Common myeloid progenitor, CD34-positive (primary cell): ENCODE measurements around the gene C1orf74.

Source experiments
- CTCF ChIA-PET: fragments of 350-600 bp; sonication (Branson Sonifier 250); formaldehyde crosslinking; loops from one replicate; lab custom pipeline; 2021; ENCODE audit warnings: antibody characterized with exemption; lab: Charles Lee
- POLR2A ChIA-PET: fragments of 350-600 bp; sonication (Branson Sonifier 250); formaldehyde crosslinking; loops from one replicate; lab custom pipeline; 2021; ENCODE audit warnings: antibody characterized with exemption; lab: Charles Lee
- DNase-seq, 3 donors: peaks; one replicate each; pipeline versions ENCODE4 v3.0.0 to v3.0.0-alpha.2; 2013
- H3K27ac ChIP-seq, 2 experiments: 1 replicate in 1 of 2; 2 replicates in 1 of 2; pipeline ENCODE4 v1.7.0; 2013; ENCODE audit warnings: inconsistent platforms in 2 of 2, low read length in 2 of 2, mild to moderate bottlenecking in 2 of 2, low read depth in 1 of 2, moderate library complexity in 1 of 2; ENCODE audit not compliant: severe bottlenecking in 2 of 2, insufficient read depth in 1 of 2, poor library complexity in 1 of 2
- H3K27me3 ChIP-seq, 5 experiments: replicated peaks in 2 of 5; 1 replicate in 3 of 5; 2 replicates in 2 of 5; pipeline versions ENCODE4 v1.6.1 to v1.7.0; 2013; ENCODE audit warnings: low read length in 4 of 5, mild to moderate bottlenecking in 2 of 5, moderate library complexity in 2 of 5, inconsistent platforms in 1 of 5; ENCODE audit not compliant: insufficient read depth in 5 of 5, control insufficient read depth in 4 of 5
- H3K36me3 ChIP-seq, 4 experiments: 1 replicate in 2 of 4; 2 replicates in 2 of 4; pipeline versions ENCODE4 v1.6.1 to v1.7.0; 2013; ENCODE audit warnings: low read length in 3 of 4, control low read depth in 1 of 4, mild to moderate bottlenecking in 1 of 4; ENCODE audit not compliant: control insufficient read depth in 4 of 4, insufficient read depth in 4 of 4
- H3K4me1 ChIP-seq, 4 experiments: 1 replicate in 3 of 4; 2 replicates in 1 of 4; pipeline versions ENCODE4 v1.6.1 to v1.7.1; 2013; ENCODE audit warnings: low read length in 3 of 4, mild to moderate bottlenecking in 3 of 4, control low read depth in 1 of 4, inconsistent platforms in 1 of 4, moderate library complexity in 1 of 4; ENCODE audit not compliant: control insufficient read depth in 4 of 4, insufficient read depth in 4 of 4; ENCODE audit errors: control extremely low read depth in 1 of 4
- H3K4me3 ChIP-seq, 7 experiments: 1 replicate in 4 of 7; 2 replicates in 3 of 7; pipeline versions ENCODE4 v1.5.1 to v1.7.0; 2013; ENCODE audit warnings: mild to moderate bottlenecking in 7 of 7, low read length in 6 of 7, moderate library complexity in 6 of 7, inconsistent platforms in 2 of 7, low read depth in 2 of 7, control low read depth in 1 of 7; ENCODE audit not compliant: insufficient read depth in 4 of 7, control insufficient read depth in 1 of 7; ENCODE audit errors: extremely low read depth in 1 of 7
- H3K9me3 ChIP-seq, 5 experiments: 1 replicate in 4 of 5; 2 replicates in 1 of 5; pipeline versions ENCODE4 v1.6.1 to v1.7.1; 2013; ENCODE audit warnings: low read length in 4 of 5, mild to moderate bottlenecking in 2 of 5, inconsistent platforms in 1 of 5, low read depth in 1 of 5, moderate library complexity in 1 of 5; ENCODE audit not compliant: control insufficient read depth in 4 of 5, insufficient read depth in 2 of 5; ENCODE audit errors: control extremely low read depth in 1 of 5
- WGBS: methylation state at CpG from one replicate; pipeline ENCODE4 v1.1.5; 2013; ENCODE audit not compliant: insufficient coverage; 5-methylcytosine and 5-hydroxymethylcytosine counted together

C1orf74 gene

DNA sequence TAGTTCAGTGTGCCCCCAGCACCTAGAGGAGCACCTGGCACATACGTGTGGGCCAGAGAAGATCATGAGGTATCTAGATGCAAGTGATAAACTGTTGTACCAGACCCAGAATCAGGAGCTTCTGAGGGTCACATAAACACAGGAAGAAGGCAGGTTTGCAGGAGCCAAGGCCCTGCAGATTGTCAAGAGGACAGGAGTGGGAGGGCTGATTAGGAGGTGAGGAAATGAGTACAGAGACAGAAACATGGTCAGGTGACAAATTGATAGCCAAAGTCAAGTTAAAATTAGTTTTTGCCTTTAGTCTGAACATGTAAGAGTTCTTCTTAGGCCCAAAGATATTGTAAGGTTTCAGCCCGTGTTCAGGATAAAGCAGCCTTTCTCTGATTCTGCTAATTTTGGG is 42.5 kb downstream of the C1orf74 start:
- no peak for DNase-seq
- Histone ChIP-seq H3K4me1 (peaks cover 0 to 2% (median 0%) of the 10 kb centered on the region in 4 experiments), H3K27ac (no peak overlapping the region), H3K36me3 (no peaks in the 10 kb centered on the region), H3K4me3 (no peak overlapping the region), H3K27me3 (peaks cover 0 to 2% (median 0%) of the 10 kb centered on the region in 5 experiments), H3K9me3 (no peaks in the 10 kb centered on the region)
- 91% methylated on average over 1 of the region's 2 CpGs for WGBS
- CTCF ChIA-PET = no interaction called here
- POLR2A ChIA-PET = no interaction called here

GRCh38 chr1:209741193-209741592 is 43.2 kb downstream of the C1orf74 start:
- ChIA-PET POLR2A (no interaction called here), CTCF (no interaction called here)
- H3K27me3 ChIP-seq = peaks cover 0 to 3% (median 0%) of the 10 kb centered on the region in 5 experiments
- DNase-seq = no peak
- no peak overlapping the region for H3K27ac ChIP-seq
- no peaks in the 10 kb centered on the region for H3K4me1 ChIP-seq
- H3K4me3 ChIP-seq = no peak overlapping the region
- H3K9me3 ChIP-seq = no peaks in the 10 kb centered on the region
- no peaks in the 10 kb centered on the region for H3K36me3 ChIP-seq
- WGBS = 100% methylated on average over 1 of the region's 3 CpGs

DNA sequence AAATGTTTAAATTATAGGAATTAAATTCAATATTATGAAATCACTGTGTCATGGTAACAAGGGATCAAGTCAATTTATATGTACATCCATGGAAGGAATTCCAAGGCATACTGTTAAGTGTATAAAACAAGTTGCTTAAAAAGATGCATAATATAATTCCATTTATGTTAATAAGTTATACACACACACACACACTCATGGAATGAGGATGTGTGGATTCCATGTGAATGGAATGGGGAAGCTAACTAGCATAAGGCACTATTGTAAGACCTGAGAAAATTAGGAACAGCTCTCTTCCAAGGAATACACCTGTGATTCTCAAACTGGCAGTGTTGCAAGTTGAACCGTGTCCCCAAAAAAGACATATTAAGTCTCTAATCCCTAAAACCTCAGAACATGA is 46.1 kb downstream of the C1orf74 start:
- Histone ChIP-seq H3K27me3 (peaks cover 0 to 6% (median 0%) of the 10 kb centered on the region in 5 experiments), H3K27ac (no peak overlapping the region), H3K4me3 (no peak overlapping the region), H3K36me3 (no peaks in the 10 kb centered on the region), H3K9me3 (no peaks in the 10 kb centered on the region), H3K4me1 (no peaks in the 10 kb centered on the region)
- ChIA-PET CTCF (interaction anchor here (1.5 to 1.7 kb wide), 2 partner anchors 10 to 17 kb away, joined by 4 to 6 read pairs; partner anchors contain the start of gene TRAF3IP3), POLR2A (no interaction called here)
- WGBS = no CpG with 5 or more reads among the region's 1 CpG
- DNase-seq = no peak

DNA sequence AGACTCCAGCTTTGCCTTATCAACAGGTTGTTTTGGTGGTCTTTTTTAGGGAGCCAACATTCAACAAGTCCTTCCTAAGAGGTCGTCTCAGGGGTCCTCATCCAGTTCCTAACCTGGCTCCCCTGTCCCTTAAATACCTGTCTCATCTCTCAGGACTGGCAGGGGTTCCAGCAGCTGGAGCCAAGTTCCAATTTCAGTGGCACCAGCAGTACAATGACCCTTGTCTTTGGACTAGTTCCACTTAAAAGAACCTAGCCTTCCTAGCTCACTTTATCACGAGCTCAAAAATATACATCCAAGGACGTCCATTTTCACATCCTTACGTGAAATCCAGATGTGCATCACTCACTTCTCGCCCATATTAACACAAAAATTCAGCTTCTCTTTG is 47.2 kb downstream of the C1orf74 start:
- Histone ChIP-seq H3K9me3 (no peaks in the 10 kb centered on the region), H3K4me1 (no peaks in the 10 kb centered on the region), H3K36me3 (no peaks in the 10 kb centered on the region), H3K27ac (no peak overlapping the region), H3K27me3 (peaks cover 0 to 6% (median 0%) of the 10 kb centered on the region in 5 experiments), H3K4me3 (no peak overlapping the region)
- 97% methylated on average over 3 of the region's 5 CpGs for WGBS
- ChIA-PET CTCF (interaction anchor here (1.4 to 2.2 kb wide), 5 partner anchors 9 to 44 kb away, joined by 3 to 6 read pairs (median 5); partner anchors contain the start of gene TRAF3IP3), POLR2A (no interaction called here)
- no peak for DNase-seq

- Histone ChIP-seq H3K4me1 (no peaks in the 10 kb centered on the region), H3K4me3 (no peak overlapping the region), H3K36me3 (no peaks in the 10 kb centered on the region), H3K9me3 (no peaks in the 10 kb centered on the region), H3K27ac (no peak overlapping the region), H3K27me3 (peaks cover 0 to 6% (median 0%) of the 10 kb centered on the region in 5 experiments)
- CTCF ChIA-PET = interaction anchor here (1.4 to 2.2 kb wide), 4 partner anchors 9 to 43 kb away, joined by 3 to 6 read pairs (median 6); no protein-coding TSS in a partner anchor
- WGBS = 88% methylated on average over 1 of the region's 3 CpGs
- no peak for DNase-seq
- POLR2A ChIA-PET = no interaction called here
These were observed 47.8 kb downstream of the C1orf74 start for GRCh38 chr1:209736490-209737117.

DNA sequence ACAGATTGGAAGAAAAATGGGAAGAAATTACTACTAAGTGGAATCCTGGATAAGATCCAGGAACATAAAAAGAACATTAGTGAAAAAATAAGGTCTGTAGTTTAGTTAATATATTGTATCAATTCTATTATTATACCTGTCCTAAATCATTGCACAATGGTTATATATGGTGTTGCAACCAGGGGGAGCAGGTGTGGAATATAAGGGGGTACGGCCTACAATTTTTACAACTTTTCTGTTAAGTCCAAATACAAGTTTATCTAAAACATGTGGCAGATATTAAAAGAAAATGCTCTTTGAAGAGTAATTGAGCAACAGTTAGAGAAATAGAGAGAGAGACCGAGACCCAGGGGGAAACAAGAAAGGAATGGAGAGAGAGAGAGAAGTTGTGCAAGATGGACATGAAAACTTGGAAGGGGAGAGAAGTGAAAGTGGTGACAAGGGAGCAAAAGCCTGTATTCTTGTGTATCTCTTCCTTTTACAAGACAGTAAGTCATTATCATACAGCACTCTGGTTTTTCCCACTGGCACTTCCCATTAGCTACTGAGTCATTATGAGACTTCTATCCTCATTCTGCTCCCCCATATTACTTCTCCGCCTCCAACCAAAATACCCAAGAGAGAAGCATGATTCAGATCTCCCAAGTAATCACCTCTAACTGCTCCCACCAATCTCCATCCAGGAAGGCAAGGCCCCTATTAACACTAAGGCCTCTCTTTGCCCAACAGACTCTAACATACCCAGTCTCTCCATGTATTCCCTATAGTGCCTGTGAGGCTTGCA is 50.8 kb downstream of the C1orf74 start:
- no peak for DNase-seq
- WGBS = 100% methylated on average over 2 of the region's 3 CpGs
- H3K4me1 ChIP-seq = no peaks in the 10 kb centered on the region
- H3K36me3 ChIP-seq = no peaks in the 10 kb centered on the region
- ChIA-PET POLR2A (no interaction called here), CTCF (interaction anchor here (0.8 to 1.5 kb wide), 3 partner anchors 10 to 42 kb away, joined by 3 read pairs; no protein-coding TSS in a partner anchor)
- no peak overlapping the region for H3K27ac ChIP-seq
- peaks cover 0 to 6% (median 0%) of the 10 kb centered on the region in 5 experiments for H3K27me3 ChIP-seq
- no peak overlapping the region for H3K4me3 ChIP-seq
- no peaks in the 10 kb centered on the region for H3K9me3 ChIP-seq

- WGBS = no CpG with 5 or more reads among the region's 1 CpG
- no peak for DNase-seq
- Histone ChIP-seq H3K9me3 (no peaks in the 10 kb centered on the region), H3K27ac (no peak overlapping the region), H3K4me1 (no peaks in the 10 kb centered on the region), H3K27me3 (peaks cover 0 to 6% (median 0%) of the 10 kb centered on the region in 5 experiments), H3K36me3 (no peaks in the 10 kb centered on the region), H3K4me3 (no peak overlapping the region)
- POLR2A ChIA-PET = no interaction called here
- CTCF ChIA-PET = no interaction called here
These were observed 51.6 kb downstream of the C1orf74 start for GRCh38 chr1:209732725-209733124.
